ENCODE results near the gene RPIA. TPM values are rescaled to one million over a fixed set of nuclear protein-coding genes. Genes with fewer than 3 reads are reported as not detected.

The RPIA gene
- total RNA-seq, 1 experiment from 2014 or later: 14.1 TPM

DNA sequence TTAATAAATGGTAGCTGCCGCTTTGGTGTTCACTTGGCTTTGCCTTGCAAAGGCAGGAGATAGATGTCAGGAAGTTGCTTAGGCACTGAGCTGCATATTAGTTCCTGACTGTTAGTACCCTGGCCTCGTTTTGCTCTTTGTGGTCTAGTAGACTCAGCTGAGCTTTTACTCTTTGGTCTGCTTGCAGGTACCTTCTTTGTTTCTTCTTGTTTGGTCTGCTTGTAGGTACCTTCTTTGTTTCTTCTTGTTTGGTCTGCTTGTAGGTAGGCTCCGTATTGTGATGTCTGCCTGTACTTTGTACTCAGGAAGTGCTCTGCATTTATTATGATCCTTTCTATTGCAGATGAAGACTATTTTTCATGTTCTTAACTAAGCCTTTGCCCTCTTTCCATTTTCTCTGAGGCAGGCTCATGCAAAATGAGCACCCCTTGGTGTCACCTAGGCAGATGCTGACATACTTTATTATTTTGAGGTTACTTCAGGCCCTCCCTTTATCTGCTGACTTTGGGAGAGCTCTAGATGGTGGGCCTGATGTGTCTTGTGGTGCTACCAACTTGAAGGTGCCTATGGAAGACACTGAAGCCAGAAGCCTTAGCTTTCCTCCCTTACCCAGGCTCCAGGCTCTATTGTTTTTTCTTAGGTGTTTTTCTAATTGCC, 6.0 kb downstream of the RPIA start:
- intact Hi-C loops (cut with micrococcal nuclease): no loop called here
- no peak overlapping the region for H3K27ac Mint-ChIP-seq (ENCODE audit: low read depth, unreplicated experiment)
- ChIA-PET POLR2A (no interaction called here), CTCF (interaction anchor here (0.6 to 1.5 kb wide), 3 partner anchors 9 to 28 kb away, joined by 4 read pairs; no protein-coding TSS in a partner anchor)
- no TSS peak for BruUV-seq (replicated peaks)
- no peak overlapping the region for H3K4me3 Mint-ChIP-seq (ENCODE audit: unreplicated experiment)
- no peak for DNase-seq (ENCODE audit: unreplicated experiment)
- no peaks in the 10 kb centered on the region for H3K9me3 Mint-ChIP-seq (ENCODE audit: unreplicated experiment)
- H3K36me3 Mint-ChIP-seq (ENCODE audit: insufficient read depth, unreplicated experiment): peaks cover 12% of the 10 kb centered on the region
- no peaks in the 10 kb centered on the region for H3K27me3 Mint-ChIP-seq (ENCODE audit: insufficient read depth, unreplicated experiment)
- peaks cover 10% of the 10 kb centered on the region for H3K4me1 Mint-ChIP-seq (ENCODE audit: insufficient read depth, unreplicated experiment)
- TF ChIP-seq, protein P1, sequence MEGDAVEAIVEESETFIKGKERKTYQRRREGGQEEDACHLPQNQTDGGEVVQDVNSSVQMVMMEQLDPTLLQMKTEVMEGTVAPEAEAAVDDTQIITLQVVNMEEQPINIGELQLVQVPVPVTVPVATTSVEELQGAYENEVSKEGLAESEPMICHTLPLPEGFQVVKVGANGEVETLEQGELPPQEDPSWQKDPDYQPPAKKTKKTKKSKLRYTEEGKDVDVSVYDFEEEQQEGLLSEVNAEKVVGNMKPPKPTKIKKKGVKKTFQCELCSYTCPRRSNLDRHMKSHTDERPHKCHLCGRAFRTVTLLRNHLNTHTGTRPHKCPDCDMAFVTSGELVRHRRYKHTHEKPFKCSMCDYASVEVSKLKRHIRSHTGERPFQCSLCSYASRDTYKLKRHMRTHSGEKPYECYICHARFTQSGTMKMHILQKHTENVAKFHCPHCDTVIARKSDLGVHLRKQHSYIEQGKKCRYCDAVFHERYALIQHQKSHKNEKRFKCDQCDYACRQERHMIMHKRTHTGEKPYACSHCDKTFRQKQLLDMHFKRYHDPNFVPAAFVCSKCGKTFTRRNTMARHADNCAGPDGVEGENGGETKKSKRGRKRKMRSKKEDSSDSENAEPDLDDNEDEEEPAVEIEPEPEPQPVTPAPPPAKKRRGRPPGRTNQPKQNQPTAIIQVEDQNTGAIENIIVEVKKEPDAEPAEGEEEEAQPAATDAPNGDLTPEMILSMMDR (IDR thresholded peaks at IDR 0.05; ENCODE audit: unreplicated experiment): no peak

DNA sequence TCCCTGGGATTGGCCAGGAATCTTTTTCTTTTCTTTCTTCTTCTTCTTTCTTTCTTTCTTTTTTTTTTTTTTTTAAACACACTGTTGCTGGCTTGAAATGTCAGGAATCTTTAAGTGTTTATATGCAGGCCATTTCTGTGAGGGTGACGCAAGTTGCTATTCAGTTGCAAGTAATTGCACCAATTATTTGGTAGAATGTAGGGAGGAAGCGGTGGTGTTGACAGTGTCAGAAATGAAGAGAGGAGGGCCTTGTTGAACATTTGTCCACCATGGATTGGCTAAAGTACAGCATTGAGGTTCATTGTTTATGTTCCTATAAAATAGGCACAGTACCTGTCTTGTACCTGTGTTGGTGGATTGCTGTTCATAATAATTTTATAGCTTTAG, 6.5 kb downstream of the RPIA start:
- intact Hi-C loops (cut with micrococcal nuclease): no loop called here
- H3K36me3 Mint-ChIP-seq (ENCODE audit: insufficient read depth, unreplicated experiment): peaks cover 17% of the 10 kb centered on the region
- ChIA-PET POLR2A (no interaction called here), CTCF (interaction anchor here (1.5 kb wide), 1 partner anchor 29 kb away, joined by 4 read pairs; no protein-coding TSS in a partner anchor)
- H3K9me3 Mint-ChIP-seq (ENCODE audit: unreplicated experiment): no peaks in the 10 kb centered on the region
- H3K4me3 Mint-ChIP-seq (ENCODE audit: unreplicated experiment): no peak overlapping the region
- peaks cover 6% of the 10 kb centered on the region for H3K4me1 Mint-ChIP-seq (ENCODE audit: insufficient read depth, unreplicated experiment)
- no peak overlapping the region for H3K27ac Mint-ChIP-seq (ENCODE audit: low read depth, unreplicated experiment)
- TF ChIP-seq, protein P1 (IDR thresholded peaks at IDR 0.05; ENCODE audit: unreplicated experiment): no peak
- H3K27me3 Mint-ChIP-seq (ENCODE audit: insufficient read depth, unreplicated experiment): no peaks in the 10 kb centered on the region
- DNase-seq (ENCODE audit: unreplicated experiment): no peak
- BruUV-seq (replicated peaks): no TSS peak

- no TSS peak for BruUV-seq (replicated peaks)
- ChIA-PET CTCF (interaction anchor here (1.0 to 1.5 kb wide), 3 partner anchors 12 to 29 kb away, joined by 4 to 5 read pairs (median 4); no protein-coding TSS in a partner anchor), POLR2A (no interaction called here)
- Mint-ChIP-seq H3K36me3 (ENCODE audit: insufficient read depth, unreplicated experiment) (peaks cover 20% of the 10 kb centered on the region), H3K4me1 (ENCODE audit: insufficient read depth, unreplicated experiment) (peaks cover 6% of the 10 kb centered on the region), H3K4me3 (ENCODE audit: unreplicated experiment) (no peak overlapping the region), H3K9me3 (ENCODE audit: unreplicated experiment) (no peaks in the 10 kb centered on the region), H3K27me3 (ENCODE audit: insufficient read depth, unreplicated experiment) (no peaks in the 10 kb centered on the region), H3K27ac (ENCODE audit: low read depth, unreplicated experiment) (no peak overlapping the region)
- TF ChIP-seq, protein P1 (IDR thresholded peaks at IDR 0.05; ENCODE audit: unreplicated experiment): no peak
- no peak for DNase-seq (ENCODE audit: unreplicated experiment)
- intact Hi-C loops (cut with micrococcal nuclease): no loop called here
These were observed 7.2 kb downstream of the RPIA start for GRCh38 chr2:88698498-88699233.

DNA sequence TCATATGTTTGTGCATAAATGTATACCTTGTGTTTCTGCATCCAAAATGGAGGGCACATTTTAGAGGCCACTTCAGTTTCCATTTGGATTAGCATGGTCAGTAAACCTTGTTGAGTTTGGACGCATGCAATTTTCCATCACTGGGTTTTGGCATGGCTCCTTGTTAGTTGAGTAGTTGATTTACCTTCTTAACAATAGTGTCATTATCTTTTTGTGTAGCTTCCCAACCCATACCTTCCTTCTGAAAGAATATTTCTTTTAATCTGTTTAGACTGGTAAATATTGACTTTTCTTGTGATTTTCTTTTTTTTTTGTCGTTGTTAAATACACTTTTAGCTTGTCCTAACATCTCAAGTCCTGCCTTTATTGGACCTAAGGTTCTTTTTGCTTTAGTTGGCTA, 15.5 kb downstream of the RPIA start:
- intact Hi-C loops (cut with micrococcal nuclease): no loop called here
- no TSS peak for BruUV-seq (replicated peaks)
- Mint-ChIP-seq H3K27me3 (ENCODE audit: insufficient read depth, unreplicated experiment) (no peaks in the 10 kb centered on the region), H3K9me3 (ENCODE audit: unreplicated experiment) (no peaks in the 10 kb centered on the region), H3K36me3 (ENCODE audit: insufficient read depth, unreplicated experiment) (peaks cover 24% of the 10 kb centered on the region), H3K4me1 (ENCODE audit: insufficient read depth, unreplicated experiment) (no peaks in the 10 kb centered on the region), H3K4me3 (ENCODE audit: unreplicated experiment) (no peak overlapping the region), H3K27ac (ENCODE audit: low read depth, unreplicated experiment) (no peak overlapping the region)
- ChIA-PET POLR2A (no interaction called here), CTCF (interaction anchor here (0.7 kb wide), 2 partner anchors 7 to 9 kb away, joined by 3 to 5 read pairs; no protein-coding TSS in a partner anchor)
- TF ChIP-seq, protein P1 (IDR thresholded peaks at IDR 0.05; ENCODE audit: unreplicated experiment): no peak
- no peak for DNase-seq (ENCODE audit: unreplicated experiment)

Measured in MCF 10A (cell line).